HepG2 (cell line): ENCODE data around the gene AUTS2. TPM values are rescaled to one million over a fixed set of nuclear protein-coding genes. Genes with fewer than 3 reads are reported as not detected.

Experiments used
- ATAC-seq: fragments of 200-7000 bp; cut with Tn5 transposase; 3 replicates; pipeline ENCODE4 v1.9.1; 2020; ENCODE audit warnings: mild to moderate bottlenecking, moderate library complexity
- BruUV-seq: library from RNA; stranded (reverse); fragments of 400-500 nt; replicated peaks from 2 replicates; lab custom pipeline; 2021; lab: Mats Ljungman, UMichigan
- CTCF ChIA-PET: fragments of 300-600 bp; formaldehyde crosslinking; extraction: SDS; loops from one replicate; lab custom pipeline; 2021; ENCODE audit warnings: low total read pairs, inconsistent platforms, low intra/inter-chr PET ratio; lab: Yijun Ruan, JAX
- POLR2A ChIA-PET: fragments of 350-600 bp; sonication (Branson Sonifier 250); formaldehyde crosslinking; loops from one replicate; lab custom pipeline; 2020; ENCODE audit warnings: antibody characterized with exemption, inconsistent platforms; lab: Yijun Ruan, JAX
- DNase-seq: peaks from one replicate; pipeline ENCODE4 v3.0.0-alpha.2; 2015; ENCODE audit warnings: low spot score
- FAIRE-seq: peaks from 3 replicates; lab custom pipeline; 2011; peaks lifted over from hg19 to GRCh38; lab: Jason Lieb, UNC
- H2AFZ ChIP-seq: one replicate; pipeline ENCODE4 v1.6.1; 2011; ENCODE audit warnings: low read length, inconsistent platforms
- H3K27ac ChIP-seq: fragments of 300-600 bp; 3 replicates; pipeline ENCODE4 v1.8.0; 2011; ENCODE audit warnings: mixed run types, mild to moderate bottlenecking, mixed read lengths, low read length, inconsistent platforms; ENCODE audit not compliant: insufficient read depth; ENCODE audit errors: extremely low read length
- H3K27me3 ChIP-seq, 2 experiments: fragments of 200-600 bp in 1 of 2; 2 replicates in 1 of 2; 3 replicates in 1 of 2; pipeline versions ENCODE4 v1.6.0 to v1.8.0; 2011; ENCODE audit warnings: low read length in 2 of 2, mild to moderate bottlenecking in 2 of 2, moderate library complexity in 2 of 2, inconsistent platforms in 1 of 2; ENCODE audit not compliant: insufficient read depth in 2 of 2, control insufficient read depth in 1 of 2
- H3K36me3 ChIP-seq, 2 experiments: fragments of 200-600 bp in 1 of 2; replicated peaks in 1 of 2; 2 replicates in 1 of 2; 3 replicates in 1 of 2; pipeline versions ENCODE4 v1.5.1 to v1.8.0; 2011; ENCODE audit warnings: low read length in 2 of 2, inconsistent platforms in 1 of 2; ENCODE audit not compliant: insufficient read depth in 2 of 2, control insufficient read depth in 1 of 2
- H3K4me1 ChIP-seq: 2 replicates; pipeline ENCODE4 v1.5.1; 2012; ENCODE audit warnings: low read length, inconsistent platforms; ENCODE audit not compliant: insufficient read depth
- H3K4me2 ChIP-seq: 2 replicates; pipeline ENCODE4 v1.6.0; 2011; ENCODE audit warnings: low read depth, low read length, inconsistent platforms
- H3K4me3 ChIP-seq, 3 experiments: fragments of 200-600 bp in 1 of 3; sonication (generic), shearing (Covaris generic) in 1 of 3; replicated peaks in 1 of 3; 2 replicates each; pipeline ENCODE4 v1.5.1; 2011 to 2016; ENCODE audit warnings: low read length in 3 of 3, inconsistent platforms in 2 of 3, low read depth in 2 of 3, mild to moderate bottlenecking in 2 of 3, control low read depth in 1 of 3, mixed read lengths in 1 of 3; ENCODE audit not compliant: insufficient read depth in 1 of 3
- H3K79me2 ChIP-seq: one replicate; pipeline ENCODE4 v1.6.1; 2011; ENCODE audit warnings: low read length, inconsistent platforms; ENCODE audit not compliant: insufficient read depth
- H3K9ac ChIP-seq: 2 replicates; pipeline ENCODE4 v1.6.0; 2011; ENCODE audit warnings: mild to moderate bottlenecking, low read depth, low read length, inconsistent platforms; ENCODE audit not compliant: insufficient read depth
- H3K9me3 ChIP-seq: 2 replicates; pipeline ENCODE4 v1.5.1; 2012; ENCODE audit warnings: mild to moderate bottlenecking, low read length
- H4K20me1 ChIP-seq: 2 replicates; pipeline ENCODE4 v1.6.0; 2011; ENCODE audit warnings: inconsistent platforms, mild to moderate bottlenecking, low read length, moderate library complexity; ENCODE audit not compliant: insufficient read depth
- ARNT2 ChIP-seq: sonication (generic); formaldehyde crosslinking; IDR thresholded peaks from 2 replicates; pipeline ENCODE4 v1.8.0; 2022; ENCODE audit warnings: mild to moderate bottlenecking, low read depth, missing genetic modification reagents, moderate library complexity
- CHD2 ChIP-seq: IDR thresholded peaks from 2 replicates; pipeline ENCODE4 v1.6.1; 2011; ENCODE audit warnings: low read depth, low read length, improper control_type of control experiment
- FOXC1 ChIP-seq: sonication (generic); formaldehyde crosslinking; IDR thresholded peaks from 2 replicates; pipeline ENCODE4 v1.8.0; 2022; ENCODE audit warnings: mild to moderate bottlenecking, missing genetic modification reagents, borderline replicate concordance
- JUNB ChIP-seq: sonication (generic); formaldehyde crosslinking; IDR thresholded peaks from 2 replicates; pipeline ENCODE4 v1.8.0; 2022; ENCODE audit warnings: missing genetic modification reagents, mild to moderate bottlenecking, borderline replicate concordance
- KDM5A ChIP-seq: fragments of 200-600 bp; sonication (generic); IDR thresholded peaks from 2 replicates; pipeline ENCODE4 v1.7.0; 2018; ENCODE audit warnings: antibody characterized with exemption, mild to moderate bottlenecking, low read length, borderline replicate concordance
- LCORL ChIP-seq, 2 experiments: fragments of 450-650 bp in 1 of 2; sonication (generic) in 1 of 2; formaldehyde crosslinking in 1 of 2; IDR thresholded peaks; 2 replicates each; pipeline versions ENCODE4 v1.5.0 to v1.6.1; 2017 to 2020; ENCODE audit warnings: antibody characterized with exemption in 1 of 2, missing genetic modification reagents in 1 of 2
- MTF1 ChIP-seq: sonication (generic); formaldehyde crosslinking; IDR thresholded peaks from 2 replicates; pipeline ENCODE4 v1.5.0; 2020; ENCODE audit warnings: missing genetic modification reagents
- NCOA2 ChIP-seq: sonication (generic); formaldehyde crosslinking; IDR thresholded peaks from 2 replicates; pipeline ENCODE4 v1.8.0; 2022; ENCODE audit warnings: inconsistent platforms
- RELA ChIP-seq: sonication (generic); formaldehyde crosslinking; IDR thresholded peaks from 2 replicates; pipeline ENCODE4 v1.4.0; 2020; ENCODE audit warnings: missing genetic modification reagents
- SMARCC2 ChIP-seq: fragments of 450-650 bp; IDR thresholded peaks from 2 replicates; pipeline ENCODE4 v1.6.1; 2017; ENCODE audit warnings: antibody characterized with exemption, mild to moderate bottlenecking
- TERF1 ChIP-seq: sonication (generic); formaldehyde crosslinking; IDR thresholded peaks from 2 replicates; pipeline ENCODE4 v1.8.0; 2022; ENCODE audit warnings: mild to moderate bottlenecking, missing genetic modification reagents, moderate library complexity
- YY1 ChIP-seq: IDR thresholded peaks from 2 replicates; pipeline ENCODE4 v1.6.1; 2011; ENCODE audit warnings: low read length, low read depth, moderate library complexity, mild to moderate bottlenecking; ENCODE audit not compliant: insufficient read depth, insufficient replicate concordance
- ZFP82 ChIP-seq: sonication (generic); formaldehyde crosslinking; IDR thresholded peaks from 2 replicates; pipeline ENCODE4 v1.5.1; 2020; ENCODE audit warnings: mild to moderate bottlenecking, missing genetic modification reagents, borderline replicate concordance
- ZNF180 ChIP-seq: sonication (generic); formaldehyde crosslinking; IDR thresholded peaks from 2 replicates; pipeline ENCODE4 v1.4.0; 2020; ENCODE audit warnings: low read depth, missing genetic modification reagents, borderline replicate concordance
- ZNF282 ChIP-seq: fragments of 450-650 bp; IDR thresholded peaks from 2 replicates; pipeline ENCODE4 v1.6.1; 2018; ENCODE audit not compliant: partially characterized antibody
- ZNF431 ChIP-seq: sonication (generic); formaldehyde crosslinking; IDR thresholded peaks from 2 replicates; pipeline ENCODE4 v1.9.0; 2022; ENCODE audit warnings: missing genetic modification reagents, low read depth, mild to moderate bottlenecking, borderline replicate concordance
- ZNF737 ChIP-seq: sonication (generic); formaldehyde crosslinking; IDR thresholded peaks from 2 replicates; pipeline ENCODE4 v1.5.0; 2020; ENCODE audit warnings: missing genetic modification reagents, mild to moderate bottlenecking, borderline replicate concordance
- WGBS: methylation state at CpG from one replicate; pipeline ENCODE4 v1.1.6; 2017; ENCODE audit warnings: low lambda C conversion rate; 5-methylcytosine and 5-hydroxymethylcytosine counted together
- in situ Hi-C: cut with HindIII; loops from 2 replicates; pipeline ENCODE4 v1.10.0; 2017; ENCODE audit warnings: low pct_unique_long_range_greater_than_20kb; ENCODE audit not compliant: extremely low pct_ligation_motif_present
- intact Hi-C: fragments of 100-400 bp; cut with micrococcal nuclease; formaldehyde crosslinking; loops from one replicate; pipeline ENCODE4 v1.10.0; 2022; ENCODE audit not compliant: unreplicated experiment
- polyA plus RNA-seq, 8 experiments: library from polyadenylated mRNA; depleted of rRNA in 3 of 8; stranded (reverse) in 7 of 8; unstranded in 1 of 8; fragments of >200 nt; fragmentation: Illumina TruSeq in 4 of 8; extraction: Trizol in 4 of 8; gene quantifications; 2 replicates each; pipeline versions ENCODE4 v1.2.1 to v1.2.3, GENCODE V29; 2011 to 2016; ENCODE audit warnings: low read depth in 4 of 8, missing spikeins in 1 of 8, mixed read lengths in 1 of 8; ENCODE audit not compliant: insufficient read depth in 1 of 8
- total RNA-seq, 5 experiments: library from RNA; depleted of rRNA; stranded (reverse); fragments of >200 nt; fragmentation: Illumina TruSeq; extraction: Trizol; gene quantifications; 2 replicates each; pipeline ENCODE4 v1.2.3, GENCODE V29; 2016; ENCODE audit warnings: low read depth in 1 of 5

The AUTS2 gene
- total and polyA plus RNA-seq, 2 of the 13 experiments (the other 11 are each of a cell fraction or from before 2014, with no cell fraction given), result 0.38 TPM; not detected in 1

GRCh38 chr7:70006261-70006920 is 408.1 kb downstream of the AUTS2 start:
- ATAC-seq (no peak), FAIRE-seq (no peak), DNase-seq (no peak)
- H4K20me1 ChIP-seq, result no peaks in the 10 kb centered on the region
- POLR2A ChIA-PET, result no interaction called here
- H3K4me3 ChIP-seq, result no peak overlapping the region
- H3K79me2 ChIP-seq, result no peaks in the 10 kb centered on the region
- no TSS peak for BruUV-seq
- no peak overlapping the region for H3K9ac ChIP-seq
- no peaks in the 10 kb centered on the region for H3K4me1 ChIP-seq
- no peaks in the 10 kb centered on the region for H3K9me3 ChIP-seq
- H3K27me3 ChIP-seq, result no peaks in the 10 kb centered on the region
- WGBS, result 32% methylated on average over 9 of the region's 9 CpGs
- H3K4me2 ChIP-seq, result no peak overlapping the region
- in situ Hi-C loops (no loop called here), intact Hi-C loops (no loop called here)
- no peak overlapping the region for H3K27ac ChIP-seq
- no peak overlapping the region for H2AFZ ChIP-seq
- H3K36me3 ChIP-seq, result no peaks in the 10 kb centered on the region
- no peak for TF ChIP-seq MTF1 (CRISPR knock-in tag)
- no peak for TF ChIP-seq YY1
- no peak for TF ChIP-seq ZNF431
- TF ChIP-seq FOXC1 (CRISPR knock-in tag), result no peak
- no peak for TF ChIP-seq SMARCC2
- CTCF ChIA-PET, result no interaction called here

- no TSS peak for BruUV-seq
- no peak for DNase-seq
- H3K9me3 ChIP-seq, result no peaks in the 10 kb centered on the region
- POLR2A ChIA-PET, result no interaction called here
- in situ Hi-C loops, result no loop called here
- no peaks in the 10 kb centered on the region for H4K20me1 ChIP-seq
- CTCF ChIA-PET, result no interaction called here
- no peak overlapping the region for H3K4me3 ChIP-seq
- no peak overlapping the region for H2AFZ ChIP-seq
- no peak for FAIRE-seq
- H3K36me3 ChIP-seq, result no peaks in the 10 kb centered on the region
- H3K4me2 ChIP-seq, result no peak overlapping the region
- no peaks in the 10 kb centered on the region for H3K79me2 ChIP-seq
- H3K27ac ChIP-seq, result no peak overlapping the region
- no peak for ATAC-seq
- intact Hi-C loops, result no loop called here
- no peaks in the 10 kb centered on the region for H3K4me1 ChIP-seq
- no peaks in the 10 kb centered on the region for H3K27me3 ChIP-seq
- 23% methylated on average over 4 of the region's 4 CpGs for whole genome bisulfite sequencing
- no peak overlapping the region for H3K9ac ChIP-seq
- TF ChIP-seq LCORL (IDR thresholded peaks at IDR 0.05) (no peak), LCORL (CRISPR knock-in tag; IDR thresholded peaks at IDR 0.05) (no peak), ARNT2 (CRISPR knock-in tag) (no peak), CHD2 (no peak), NCOA2 (no peak), KDM5A (no peak), TERF1 (no peak), ZFP82 (CRISPR knock-in tag) (no peak), ZNF737 (CRISPR knock-in tag) (no peak), JUNB (CRISPR knock-in tag) (no peak), ZNF282 (no peak), RELA (CRISPR knock-in tag) (no peak), ZNF180 (CRISPR knock-in tag) (no peak)
These were observed 410.2 kb downstream of the AUTS2 start for GRCh38 chr7:70008466-70008865.
